Measurements from ENCODE around the gene CABLES1. TPM values are rescaled to one million over a fixed set of nuclear protein-coding genes. Genes with fewer than 3 reads are reported as not detected.
A peak's percentile ranks its signal among the peaks of the same experiment; 100 is the strongest.

Gene CABLES1
- total and polyA plus RNA-seq, 2 of the 8 experiments (the other 6 are each of a cell fraction or from before 2014, with no cell fraction given), result 9.2 to 26.4 TPM

DNA sequence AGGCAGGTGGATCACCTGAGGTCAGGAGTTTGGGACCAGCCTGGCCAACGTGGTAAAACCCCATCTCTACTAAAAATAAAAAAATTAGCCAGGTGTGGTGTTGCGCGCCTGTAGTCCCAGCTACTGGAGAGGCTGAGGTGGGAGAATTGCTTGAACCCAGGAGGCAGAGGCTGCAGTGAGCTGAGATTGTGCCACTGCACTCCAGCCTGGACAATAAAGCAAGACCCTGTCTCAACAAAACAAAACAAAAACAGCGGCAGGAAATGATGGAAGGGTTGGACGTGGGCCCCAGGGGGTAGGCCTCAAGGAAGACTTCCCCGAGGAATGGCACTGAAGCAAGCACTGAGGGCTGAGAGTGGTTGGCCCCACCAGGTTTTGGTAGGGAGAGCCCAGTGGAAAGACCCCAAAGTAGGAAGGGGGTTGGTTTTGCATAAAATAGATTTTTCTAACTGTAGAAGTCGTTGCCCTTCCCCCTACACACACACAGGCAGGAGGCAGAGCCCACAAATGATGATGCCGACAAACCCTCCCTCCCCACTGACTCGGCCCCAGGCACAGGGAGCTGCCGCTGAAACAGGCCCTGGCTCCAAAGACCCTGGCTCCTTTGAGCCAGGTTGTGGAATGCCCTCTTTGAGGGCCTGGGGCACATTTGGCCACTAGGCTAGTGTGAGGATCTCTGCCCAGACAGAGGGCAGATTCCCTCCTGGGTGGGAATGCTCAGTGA lies 104.8 kb downstream of the CABLES1 start:
- Histone ChIP-seq H3K36me3 (ENCODE audit: control insufficient read depth in 2 of 4, insufficient read depth in 4 of 4, low read length in 3 of 4) (peaks cover 0 to 16% (median 8%) of the 10 kb centered on the region in 4 experiments; a peak in 6 of 8 replicates), H2BK12ac (ENCODE audit: low read depth, low read length) (peak overlapping the region; percentile 50; the same call in 1 of the 2 replicates), H2BK20ac (ENCODE audit: low read length) (no peak overlapping the region), H3K4me1 (replicated peaks in 1 of 4; ENCODE audit: control insufficient read depth in 3 of 4, insufficient read depth in 4 of 4, low read length in 3 of 4) (peaks cover 6 to 18% (median 8%) of the 10 kb centered on the region in 4 experiments), H2BK120ac (replicated peaks; ENCODE audit: low read depth, low read length) (no peak overlapping the region), H3K18ac (ENCODE audit: extremely low read depth, low read length) (no peak overlapping the region), H3K9ac (replicated peaks in 1 of 4; ENCODE audit: extremely low read depth in 1 of 4, low read depth in 3 of 4, low read length in 3 of 4) (no peak overlapping the region), H3K14ac (ENCODE audit: insufficient read length) (no peak overlapping the region), H3K56ac (replicated peaks; ENCODE audit: insufficient read length, low read depth, low read length) (no peak overlapping the region), H4K20me1 (replicated peaks in 1 of 2; ENCODE audit: control insufficient read depth in 1 of 2, insufficient read depth in 2 of 2, low read length in 2 of 2) (no peaks in the 10 kb centered on the region), H4K5ac (ENCODE audit: insufficient read length, low read depth, low read length) (no peak overlapping the region), H2AK5ac (ENCODE audit: low read depth, low read length) (0 out of 2 replicates have a peak overlapping the region, but pooled peaks have one; percentile 13), H3K27ac (ENCODE audit: low read depth, low read length) (no peak overlapping the region), H3K4me2 (ENCODE audit: insufficient read depth in 1 of 2, low read depth in 2 of 2, low read length in 2 of 2) (no peak overlapping the region), H3K23ac (ENCODE audit: insufficient read length) (no peak overlapping the region), H3K4ac (replicated peaks; ENCODE audit: insufficient read length, low read depth, low read length) (no peak overlapping the region), H2BK15ac (ENCODE audit: low read length) (no peak overlapping the region), H3K79me1 (ENCODE audit: low read depth, low read length) (no peaks in the 10 kb centered on the region; the same call in 1 of the 2 replicates), H3K23me2 (ENCODE audit: low read depth, low read length) (no peaks in the 10 kb centered on the region), H2BK5ac (ENCODE audit: low read depth, low read length) (peak overlapping the region; percentile 49; the same call in 1 of the 2 replicates), H4K91ac (replicated peaks; ENCODE audit: insufficient read length, low read length) (no peak overlapping the region), H3K4me3 (ENCODE audit: extremely low read depth in 1 of 4, insufficient read depth in 2 of 4, low read depth in 3 of 4, low read length in 4 of 4) (no peak overlapping the region), H3K79me2 (ENCODE audit: control insufficient read depth in 1 of 2, insufficient read depth in 2 of 2, low read length in 2 of 2) (no peaks in the 10 kb centered on the region), H2AFZ (ENCODE audit: low read length) (no peak overlapping the region), H3K27me3 (replicated peaks in 1 of 4; ENCODE audit: control insufficient read depth in 3 of 4, extremely low read depth in 1 of 4, insufficient read depth in 3 of 4, low read length in 3 of 4) (no peaks in the 10 kb centered on the region), H4K8ac (ENCODE audit: extremely low read depth, insufficient read depth, low read length) (no peak overlapping the region), H3K9me3 (ENCODE audit: insufficient read depth in 2 of 2, low read depth in 1 of 2, low read length in 1 of 2) (no peaks in the 10 kb centered on the region)
- no peak for DNase-seq (ENCODE audit: low read depth in 1 of 2, low spot score in 2 of 2)
- CTCF ChIA-PET (ENCODE audit: partially characterized antibody), result interaction anchor here (1.2 to 2.9 kb wide), 3 partner anchors 12 to 16 kb away, joined by 4 to 15 read pairs (median 4); no protein-coding TSS in a partner anchor
- 96% methylated on average over 10 of the region's 10 CpGs; no CpG with 5 or more reads in 1 of the 2 experiments for WGBS, 2 experiments (ENCODE audit: extremely low coverage in 1 of 2, insufficient coverage in 1 of 2, insufficient read length in 1 of 2, insufficient replicate concordance in 2 of 2, low coverage in 1 of 2, low lambda C conversion rate in 2 of 2, missing lambda C conversion rate in 1 of 2)
- no peak for FAIRE-seq
- POLR2A ChIA-PET (ENCODE audit: partially characterized antibody), result interaction anchor here (0.6 to 2.2 kb wide), 3 partner anchors 8 to 106 kb away, joined by 3 to 5 read pairs (median 3); no protein-coding TSS in a partner anchor
- TF ChIP-seq BACH1 (IDR thresholded peaks at IDR 0.05; ENCODE audit: low read length) (no peak), SUZ12 (IDR thresholded peaks at IDR 0.05; ENCODE audit: low read length) (no peak), SRF (IDR thresholded peaks at IDR 0.05; ENCODE audit: low read depth, low read length) (no peak), SP2 (IDR thresholded peaks at IDR 0.05; ENCODE audit: low read length) (no peak), CBX8 (IDR thresholded peaks at IDR 0.05; ENCODE audit: borderline replicate concordance, low read depth, low read length) (no peak), POLR2AphosphoS5 (IDR thresholded peaks at IDR 0.05; ENCODE audit: low read depth, low read length) (no peak), BCL11A (IDR thresholded peaks at IDR 0.05; ENCODE audit: low read depth in 2 of 2, low read length in 2 of 2) (no peak), NRF1 (IDR thresholded peaks at IDR 0.05; ENCODE audit: low read depth, low read length) (no peak), GABPA (IDR thresholded peaks at IDR 0.05; ENCODE audit: borderline replicate concordance, insufficient read depth, low read length) (no peak)
- TF ChIP-seq, protein P1, sequence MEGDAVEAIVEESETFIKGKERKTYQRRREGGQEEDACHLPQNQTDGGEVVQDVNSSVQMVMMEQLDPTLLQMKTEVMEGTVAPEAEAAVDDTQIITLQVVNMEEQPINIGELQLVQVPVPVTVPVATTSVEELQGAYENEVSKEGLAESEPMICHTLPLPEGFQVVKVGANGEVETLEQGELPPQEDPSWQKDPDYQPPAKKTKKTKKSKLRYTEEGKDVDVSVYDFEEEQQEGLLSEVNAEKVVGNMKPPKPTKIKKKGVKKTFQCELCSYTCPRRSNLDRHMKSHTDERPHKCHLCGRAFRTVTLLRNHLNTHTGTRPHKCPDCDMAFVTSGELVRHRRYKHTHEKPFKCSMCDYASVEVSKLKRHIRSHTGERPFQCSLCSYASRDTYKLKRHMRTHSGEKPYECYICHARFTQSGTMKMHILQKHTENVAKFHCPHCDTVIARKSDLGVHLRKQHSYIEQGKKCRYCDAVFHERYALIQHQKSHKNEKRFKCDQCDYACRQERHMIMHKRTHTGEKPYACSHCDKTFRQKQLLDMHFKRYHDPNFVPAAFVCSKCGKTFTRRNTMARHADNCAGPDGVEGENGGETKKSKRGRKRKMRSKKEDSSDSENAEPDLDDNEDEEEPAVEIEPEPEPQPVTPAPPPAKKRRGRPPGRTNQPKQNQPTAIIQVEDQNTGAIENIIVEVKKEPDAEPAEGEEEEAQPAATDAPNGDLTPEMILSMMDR (IDR thresholded peaks at IDR 0.05; ENCODE audit: control extremely low read depth in 1 of 3, insufficient read depth in 1 of 3, low read depth in 1 of 3, low read length in 3 of 3), result no peak
